Erythroblast (primary cell): Measurements from ENCODE around the gene BRME1.

ENCODE experiments used
- DNase-seq, 2 experiments: peaks; one replicate each; lab custom pipeline; 2025; lab: John Stamatoyannopoulos, UW
- GATA1 ChIP-seq: IDR thresholded peaks from 2 replicates; pipeline ENCODE4 v1.6.1; 2011; ENCODE audit warnings: low read depth, mild to moderate bottlenecking, control low read depth, low read length, moderate library complexity
- POLR2A ChIP-seq: IDR thresholded peaks from 2 replicates; pipeline ENCODE4 v1.6.1; 2011; ENCODE audit warnings: mild to moderate bottlenecking, low read length

BRME1 gene

GRCh38 chr19:13888281-13888680 lies 17.6 kb downstream of the BRME1 start:
- no peak for TF ChIP-seq POLR2A
- TF ChIP-seq GATA1 = no peak
- no peak for DNase-seq

DNA sequence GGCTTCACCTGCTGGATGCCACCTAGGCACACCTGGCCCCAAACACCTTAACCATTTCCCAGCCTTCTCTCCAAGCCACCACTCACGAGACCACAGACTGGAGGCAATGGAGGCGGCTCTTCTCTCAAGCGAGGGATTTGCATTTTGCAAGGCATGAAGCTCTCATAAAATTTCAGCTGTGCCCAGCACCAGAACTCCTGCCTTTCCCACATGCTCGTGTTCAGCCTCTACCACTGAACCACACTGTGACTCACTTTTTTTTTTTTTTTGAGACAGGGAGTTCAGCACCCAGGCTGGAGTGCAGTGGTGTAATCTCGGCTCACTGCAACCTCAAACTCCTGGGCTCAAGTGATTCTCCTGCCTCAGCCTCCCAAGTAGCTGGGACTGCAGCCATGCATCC lies 18.4 kb downstream of the BRME1 start:
- DNase-seq = no peak
- TF ChIP-seq POLR2A (no peak), GATA1 (no peak)

GRCh38 chr19:13887018-13887436 lies 18.9 kb downstream of the BRME1 start:
- no peak for TF ChIP-seq POLR2A
- no peak for TF ChIP-seq GATA1
- DNase-seq = no peak

GRCh38 chr19:13885826-13886365 lies 20.0 kb downstream of the BRME1 start:
- no peak for DNase-seq
- TF ChIP-seq GATA1 = no peak
- TF ChIP-seq POLR2A = no peak

DNA sequence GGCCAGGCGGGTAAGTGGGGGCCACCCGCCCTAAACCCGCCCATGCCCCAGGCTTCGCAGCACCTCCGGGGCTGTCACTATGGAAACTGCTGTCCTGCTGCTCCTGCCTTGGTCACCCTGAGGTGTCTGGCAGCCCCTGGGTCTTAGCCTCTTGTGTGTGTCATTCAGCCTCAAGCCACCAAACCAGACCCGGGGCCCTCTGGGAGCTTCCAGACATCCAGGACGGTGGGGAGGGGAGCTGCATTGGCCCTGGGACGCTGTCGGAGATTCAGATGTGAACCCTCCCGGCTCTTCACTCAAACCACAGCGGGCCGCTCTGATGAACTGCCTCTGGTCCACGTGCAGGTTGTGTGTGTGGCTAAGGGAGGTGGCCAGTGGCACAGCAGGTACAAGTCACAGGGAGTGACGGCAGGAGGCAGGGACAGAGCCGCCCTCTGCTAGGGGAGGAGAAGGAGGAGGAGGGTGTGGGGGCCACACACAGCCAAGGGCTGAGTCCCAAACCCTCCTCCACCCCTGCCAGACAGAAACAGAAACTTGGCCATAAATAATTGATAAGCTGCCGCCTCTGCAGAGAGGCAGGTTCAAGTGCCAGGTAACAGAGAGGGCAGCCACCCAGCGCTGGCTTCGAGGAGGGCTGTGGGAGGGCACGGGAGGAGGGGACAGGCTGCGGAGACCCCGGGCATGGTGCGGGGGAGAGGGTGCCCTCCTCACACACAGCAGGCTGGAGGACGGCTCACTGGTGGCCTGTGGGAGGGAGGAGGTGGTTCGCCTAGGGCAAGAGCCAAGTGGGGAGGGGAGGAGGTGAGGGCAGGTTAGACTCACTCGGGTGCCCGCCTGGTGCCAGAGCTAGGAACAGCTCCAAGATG lies 21.0 kb downstream of the BRME1 start:
- DNase-seq = no peak
- TF ChIP-seq POLR2A (no peak), GATA1 (no peak)

GRCh38 chr19:13883516-13884064 lies 22.3 kb downstream of the BRME1 start:
- no peak for TF ChIP-seq POLR2A
- DNase-seq = no peak

DNA sequence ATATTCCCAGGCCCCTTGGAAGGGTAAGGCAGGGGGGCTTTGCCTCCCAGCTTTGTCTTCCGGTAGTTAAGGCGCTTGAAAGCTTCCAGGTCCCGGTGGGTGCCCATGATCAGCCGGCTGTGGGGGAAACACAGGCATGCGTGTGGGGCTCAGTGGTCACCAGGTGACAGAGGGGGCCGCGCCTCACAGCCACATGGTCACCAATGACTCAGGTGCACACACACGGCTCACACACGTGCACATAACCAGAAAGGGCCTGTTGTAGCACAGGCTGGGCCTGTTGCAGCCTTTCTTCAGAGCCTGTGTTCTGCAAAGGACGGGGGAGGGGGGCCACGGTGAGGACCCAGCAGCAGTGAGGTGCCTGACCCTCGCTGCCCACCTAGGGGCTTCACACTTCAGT lies 23.1 kb downstream of the BRME1 start:
- no peak for DNase-seq
- no peak for TF ChIP-seq GATA1
- TF ChIP-seq POLR2A = no peak

GRCh38 chr19:13882419-13882795 lies 23.5 kb downstream of the BRME1 start:
- TF ChIP-seq POLR2A (no peak), GATA1 (no peak)
- DNase-seq = no peak

GRCh38 chr19:13881692-13882418 lies 24.1 kb downstream of the BRME1 start:
- no peak for DNase-seq
- TF ChIP-seq POLR2A (no peak), GATA1 (no peak)

DNA sequence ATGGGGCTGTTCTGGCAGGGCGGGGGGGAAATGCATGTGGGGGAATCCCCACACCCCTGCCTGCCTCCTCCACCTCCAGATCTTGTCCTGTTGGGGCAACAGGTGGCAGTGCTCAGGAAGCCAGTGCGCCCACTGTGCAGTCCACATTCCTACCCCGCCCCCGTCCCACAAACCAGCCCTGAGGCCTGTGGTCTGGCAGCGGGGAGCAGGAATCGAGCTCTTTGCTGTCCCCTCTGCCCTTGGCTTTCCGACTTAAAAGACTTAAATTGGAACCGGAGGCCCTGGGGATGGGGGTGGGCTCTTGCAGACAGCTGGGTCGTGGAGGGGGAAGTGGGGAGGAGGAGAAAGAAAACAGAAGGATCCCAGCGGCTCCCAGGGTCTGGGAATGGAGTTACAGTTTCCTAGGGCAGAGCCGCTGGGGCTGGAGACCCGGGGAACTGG lies 24.6 kb downstream of the BRME1 start:
- TF ChIP-seq POLR2A (no peak), GATA1 (no peak)
- DNase-seq = no peak

DNA sequence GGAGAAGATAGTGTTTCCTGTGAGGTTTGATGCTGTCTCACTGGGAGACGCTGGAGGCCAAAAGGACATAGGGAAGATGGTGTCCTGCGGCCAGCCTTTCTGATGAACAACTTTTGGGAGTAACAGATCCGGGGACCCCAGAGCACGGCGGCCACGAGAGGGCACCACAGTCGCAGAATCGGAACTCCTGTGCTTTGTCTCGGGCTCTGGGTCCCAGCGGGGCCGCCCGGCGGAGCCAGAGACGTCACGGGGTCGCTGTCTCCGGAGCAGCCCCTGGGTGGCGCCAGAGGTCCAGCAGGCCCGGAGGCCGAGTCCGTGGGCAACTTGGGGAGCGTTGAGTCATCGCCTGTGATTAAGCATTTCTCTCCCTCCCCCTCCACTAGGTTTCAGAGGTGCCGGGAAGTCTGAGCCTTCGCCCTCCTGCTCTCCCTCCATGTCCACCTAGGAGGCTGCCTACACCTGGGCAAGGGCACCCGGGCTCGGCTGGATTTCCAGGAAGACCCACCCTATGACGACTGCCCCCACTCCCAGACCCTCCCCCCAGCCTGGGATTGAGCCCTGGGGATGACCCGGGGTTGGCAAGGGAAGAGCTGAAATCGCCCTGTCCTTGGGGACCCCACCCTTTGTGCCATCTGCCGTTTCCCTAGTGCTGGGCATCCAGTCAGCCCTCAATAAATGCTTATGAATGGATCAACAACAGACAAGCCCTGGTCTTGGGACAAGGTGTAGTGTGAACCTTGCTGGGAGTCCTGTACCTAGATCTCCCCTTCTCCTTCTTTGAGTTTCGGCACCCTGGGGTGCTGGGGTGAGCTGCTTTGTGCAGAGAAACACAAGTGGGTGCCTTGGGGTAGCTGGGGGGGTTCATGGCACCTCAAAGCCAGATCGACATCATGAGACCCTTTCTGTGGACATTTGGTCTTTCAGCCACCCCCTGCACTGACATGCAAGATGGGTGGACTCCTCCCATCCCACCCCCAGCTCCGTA lies 25.6 kb downstream of the BRME1 start:
- peak; percentile 97 to 99 for DNase-seq
- TF ChIP-seq GATA1 (no peak), POLR2A (peak; percentile 44)

- TF ChIP-seq GATA1 = no peak
- TF ChIP-seq POLR2A = no peak
- no peak for DNase-seq
These were observed 28.6 kb downstream of the BRME1 start for GRCh38 chr19:13877303-13877702.

- no peak for TF ChIP-seq POLR2A
- DNase-seq = no peak
These were observed 29.1 kb downstream of the BRME1 start, which contains the start of gene NANOS3 for GRCh38 chr19:13876834-13877233. NANOS3 (plus strand) TSS chr19:13877134; CDS start chr19:13877249, 115 bp downstream.
